IMR-90 (cell line): ENCODE measurements around the gene PTPRG. TPM values are rescaled to one million over a fixed set of nuclear protein-coding genes. Genes with fewer than 3 reads are reported as not detected.

Experiments used
- ATAC-seq: fragments of 200-7000 bp; cut with Tn5 transposase; 2 replicates; pipeline ENCODE4 v1.9.1; 2020; ENCODE audit warnings: low read depth, mild to moderate bottlenecking, moderate library complexity
- BruUV-seq: library from RNA; stranded (reverse); fragments of 400-500 nt; replicated peaks from 2 replicates; lab custom pipeline; 2021; lab: Mats Ljungman, UMichigan
- CTCF ChIA-PET: fragments of 300-600 bp; formaldehyde crosslinking; extraction: SDS; loops from one replicate; lab custom pipeline; 2021; ENCODE audit warnings: antibody characterized with exemption; lab: Yijun Ruan, JAX
- POLR2A ChIA-PET: fragments of 300-600 bp; sonication (Branson Sonifier 250); formaldehyde crosslinking; loops from one replicate; lab custom pipeline; 2022; ENCODE audit warnings: antibody characterized with exemption; ENCODE audit not compliant: unreplicated experiment; lab: Charles Lee
- DNase-seq: peaks from one replicate; pipeline ENCODE4 v3.0.0; 2013
- H2AFZ ChIP-seq: replicated peaks from 2 replicates; pipeline ENCODE3; 2013; ENCODE audit warnings: low read length, mild to moderate bottlenecking; ENCODE audit not compliant: poor library complexity
- H2AK5ac ChIP-seq: 2 replicates; pipeline ENCODE4 v1.6.1; 2013; ENCODE audit warnings: low read depth, low read length, inconsistent platforms
- H2AK9ac ChIP-seq: replicated peaks from 2 replicates; pipeline ENCODE3; 2013; ENCODE audit warnings: mild to moderate bottlenecking, low read depth, low read length, moderate library complexity; ENCODE audit not compliant: poor library complexity
- H2BK120ac ChIP-seq: 2 replicates; pipeline ENCODE4 v1.6.1; 2013; ENCODE audit warnings: low read depth, low read length, inconsistent platforms
- H2BK15ac ChIP-seq: 3 replicates; pipeline ENCODE4 v1.6.1; 2013; ENCODE audit warnings: low read depth, low read length, inconsistent platforms
- H2BK20ac ChIP-seq: 2 replicates; pipeline ENCODE4 v1.6.1; 2013; ENCODE audit warnings: low read depth, mild to moderate bottlenecking, inconsistent platforms, low read length, moderate library complexity
- H2BK5ac ChIP-seq: 2 replicates; pipeline ENCODE4 v1.6.1; 2013; ENCODE audit warnings: mild to moderate bottlenecking, low read depth, low read length, inconsistent platforms; ENCODE audit not compliant: poor library complexity, severe bottlenecking
- H3K14ac ChIP-seq: replicated peaks from 2 replicates; pipeline ENCODE4 v1.6.1; 2013; ENCODE audit warnings: low read depth, low read length, inconsistent platforms
- H3K18ac ChIP-seq: 2 replicates; pipeline ENCODE4 v1.6.1; 2013; ENCODE audit warnings: low read depth, low read length, control low read depth
- H3K23ac ChIP-seq: 2 replicates; pipeline ENCODE4 v1.6.1; 2013; ENCODE audit warnings: low read depth, low read length, inconsistent platforms
- H3K27ac ChIP-seq: 2 replicates; pipeline ENCODE4 v1.5.1; 2013; ENCODE audit warnings: mild to moderate bottlenecking, control low read depth, low read length; ENCODE audit not compliant: insufficient read depth
- H3K27me3 ChIP-seq: 2 replicates; pipeline ENCODE4 v1.6.1; 2013; ENCODE audit warnings: low read length; ENCODE audit not compliant: control insufficient read depth, insufficient read depth
- H3K36me3 ChIP-seq: 2 replicates; pipeline ENCODE4 v1.6.1; 2013; ENCODE audit warnings: low read length, mixed read lengths; ENCODE audit not compliant: control insufficient read depth, insufficient read depth
- H3K4ac ChIP-seq: 2 replicates; pipeline ENCODE4 v1.6.1; 2013; ENCODE audit warnings: low read depth, low read length, inconsistent platforms
- H3K4me1 ChIP-seq: 2 replicates; pipeline ENCODE4 v1.6.1; 2013; ENCODE audit warnings: low read length, mixed read lengths; ENCODE audit not compliant: control insufficient read depth, insufficient read depth
- H3K4me2 ChIP-seq: 2 replicates; pipeline ENCODE4 v1.6.1; 2013; ENCODE audit warnings: low read depth, mild to moderate bottlenecking, control low read depth, low read length, moderate library complexity
- H3K4me3 ChIP-seq: 2 replicates; pipeline ENCODE4 v1.5.1; 2013; ENCODE audit warnings: low read depth, mild to moderate bottlenecking, control low read depth, low read length, moderate library complexity; ENCODE audit not compliant: insufficient read depth
- H3K56ac ChIP-seq: 2 replicates; pipeline ENCODE4 v1.6.1; 2013; ENCODE audit warnings: low read length, inconsistent platforms; ENCODE audit not compliant: insufficient read depth; ENCODE audit errors: extremely low read depth
- H3K79me1 ChIP-seq, 2 experiments: 2 replicates each; pipeline ENCODE4 v1.6.1; 2013; ENCODE audit warnings: low read length in 2 of 2, inconsistent platforms in 1 of 2, low read depth in 1 of 2
- H3K9ac ChIP-seq: 2 replicates; pipeline ENCODE4 v1.6.1; 2013; ENCODE audit warnings: low read depth, low read length, control low read depth
- H3K9me1 ChIP-seq: 2 replicates; pipeline ENCODE4 v1.6.1; 2013; ENCODE audit warnings: low read length, inconsistent platforms; ENCODE audit not compliant: insufficient read depth
- H3K9me3 ChIP-seq: 2 replicates; pipeline ENCODE4 v1.6.1; 2013; ENCODE audit warnings: low read length; ENCODE audit not compliant: control insufficient read depth, insufficient read depth
- H4K20me1 ChIP-seq: 2 replicates; pipeline ENCODE4 v1.6.1; 2013; ENCODE audit warnings: low read length, inconsistent platforms; ENCODE audit not compliant: insufficient read depth
- H4K5ac ChIP-seq: 2 replicates; pipeline ENCODE4 v1.6.1; 2013; ENCODE audit warnings: mild to moderate bottlenecking, low read depth, low read length, control low read depth
- H4K8ac ChIP-seq, 2 experiments: 2 replicates each; pipeline ENCODE4 v1.6.1; 2013; ENCODE audit warnings: low read depth in 2 of 2, low read length in 2 of 2, control low read depth in 1 of 2, inconsistent platforms in 1 of 2
- H4K91ac ChIP-seq: 2 replicates; pipeline ENCODE4 v1.6.1; 2013; ENCODE audit warnings: low read depth, low read length, inconsistent platforms; ENCODE audit not compliant: insufficient read depth
- FOS ChIP-seq: fragments of 150-350 bp; IDR thresholded peaks from 2 replicates; pipeline ENCODE4 v1.6.1; 2016; ENCODE audit warnings: low read depth, low read length
- MAFK ChIP-seq: IDR thresholded peaks from 2 replicates; pipeline ENCODE4 v1.6.1; 2012; ENCODE audit warnings: low read depth, low read length, improper control_type of control experiment
- POLR2A ChIP-seq: IDR thresholded peaks from 2 replicates; pipeline ENCODE4 v1.6.1; 2012; ENCODE audit warnings: mild to moderate bottlenecking, low read depth, low read length
- SMC3 ChIP-seq: fragments of 150-350 bp; IDR thresholded peaks from 2 replicates; pipeline ENCODE4 v1.6.1; 2016; ENCODE audit warnings: low read depth, mild to moderate bottlenecking, antibody characterized with exemption, low read length, moderate library complexity
- WGBS, 2 experiments: methylation state at CpG; one replicate each; pipeline versions ENCODE4 v1.1.5 to v1.1.7; 2013; ENCODE audit warnings: missing lambda C conversion rate in 2 of 2; ENCODE audit not compliant: insufficient read length in 1 of 2; ENCODE audit errors: extremely low coverage in 2 of 2; 5-methylcytosine and 5-hydroxymethylcytosine counted together
- dilution Hi-C: fragments of 300-500 bp; cut with HindIII; formaldehyde crosslinking; loops from one replicate; pipeline ENCODE4 v1.14.3; 2018; ENCODE audit warnings: low sequenced_read_pairs; ENCODE audit not compliant: unreplicated experiment
- in situ Hi-C: fragments of 300-500 bp; cut with MboI; formaldehyde crosslinking; loops from 3 replicates; pipeline ENCODE4 v1.14.3; 2019; ENCODE audit warnings: low sequenced_read_pairs, inconsistent platforms, mixed read lengths
- intact Hi-C: fragments of 100-400 bp; cut with micrococcal nuclease; formaldehyde crosslinking; loops from 2 replicates; pipeline ENCODE4 v1.10.0; 2022
- polyA plus RNA-seq, 3 experiments: library from polyadenylated mRNA; depleted of rRNA; stranded (reverse); fragments of >200 nt; gene quantifications; 2 replicates each; pipeline ENCODE4 v1.2.3, GENCODE V29; 2012; ENCODE audit warnings: low replicate concordance in 1 of 3
- total RNA-seq: library from RNA; depleted of rRNA; stranded (reverse); fragments of >200 nt; gene quantifications from 2 replicates; pipeline ENCODE4 v1.2.3, GENCODE V29; 2012
- TF ChIP-seq, protein P1 (sequence below): fragments of 150-350 bp; IDR thresholded peaks from 2 replicates; pipeline ENCODE4 v1.6.1; 2016; ENCODE audit warnings: low read depth, mild to moderate bottlenecking, low read length, moderate library complexity, borderline replicate concordance

The PTPRG gene
- total and polyA plus RNA-seq, 2 of the 4 experiments (the other 2 are of a cell fraction), result 7.7 to 31.0 TPM

- DNase-seq, result no peak
- Histone ChIP-seq H3K18ac (no peak overlapping the region), H3K14ac (no peak overlapping the region), H4K20me1 (peaks cover 5% of the 10 kb centered on the region; the same call in 1 of the 2 replicates), H3K56ac (no peak overlapping the region), H2BK20ac (no peak overlapping the region), H2AK5ac (no peak overlapping the region), H2AK9ac (peak overlapping the region; percentile 16), H3K4ac (no peak overlapping the region), H3K4me3 (no peak overlapping the region), H4K8ac (no peak overlapping the region), H3K27ac (no peak overlapping the region), H2BK5ac (no peak overlapping the region), H4K91ac (no peak overlapping the region), H3K23ac (no peak overlapping the region), H3K4me1 (peaks cover 7% of the 10 kb centered on the region; the same call in 1 of the 2 replicates), H3K27me3 (no peaks in the 10 kb centered on the region), H3K9me3 (no peaks in the 10 kb centered on the region), H3K9me1 (peaks cover 5% of the 10 kb centered on the region), H3K4me2 (no peak overlapping the region), H3K9ac (no peak overlapping the region), H2BK15ac (no peak overlapping the region), H3K36me3 (no peaks in the 10 kb centered on the region; the same call in 1 of the 2 replicates), H3K79me1 (peaks cover 27 to 64% of the 10 kb centered on the region in 2 experiments; a peak in 3 of 4 replicates), H2AFZ (no peak overlapping the region), H2BK120ac (no peak overlapping the region), H4K5ac (no peak overlapping the region; the same call in 1 of the 2 replicates)
- in situ Hi-C loops, result no loop called here
- no TSS peak for BruUV-seq
- 100% methylated on average over 1 of the region's 6 CpGs; no CpG with 5 or more reads in 1 of the 2 experiments for WGBS, 2 experiments
- no peak for ATAC-seq
- POLR2A ChIA-PET, result no interaction called here
- dilution Hi-C loops, result no loop called here
- TF ChIP-seq, protein P1, sequence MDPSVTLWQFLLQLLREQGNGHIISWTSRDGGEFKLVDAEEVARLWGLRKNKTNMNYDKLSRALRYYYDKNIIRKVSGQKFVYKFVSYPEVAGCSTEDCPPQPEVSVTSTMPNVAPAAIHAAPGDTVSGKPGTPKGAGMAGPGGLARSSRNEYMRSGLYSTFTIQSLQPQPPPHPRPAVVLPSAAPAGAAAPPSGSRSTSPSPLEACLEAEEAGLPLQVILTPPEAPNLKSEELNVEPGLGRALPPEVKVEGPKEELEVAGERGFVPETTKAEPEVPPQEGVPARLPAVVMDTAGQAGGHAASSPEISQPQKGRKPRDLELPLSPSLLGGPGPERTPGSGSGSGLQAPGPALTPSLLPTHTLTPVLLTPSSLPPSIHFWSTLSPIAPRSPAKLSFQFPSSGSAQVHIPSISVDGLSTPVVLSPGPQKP, result no peak
- TF ChIP-seq FOS (no peak), SMC3 (no peak), MAFK (no peak), POLR2A (no peak)
- intact Hi-C loops, result no loop called here
- CTCF ChIA-PET, result no interaction called here
These were observed 55.2 kb downstream of the PTPRG start for GRCh38 chr3:61616586-61616985.
